Bone marrow (tissue), 2 donors: ENCODE measurements around the gene HNRNPF.

Source experiments
- DNase-seq, 2 donors: peaks; one replicate each; lab custom pipeline; 2025; lab: John Stamatoyannopoulos, UW

HNRNPF gene

GRCh38 chr10:43421519-43421918, 12.5 kb upstream of the HNRNPF start:
- DNase-seq, result no peak

GRCh38 chr10:43421201-43421507, 12.2 kb upstream of the HNRNPF start:
- DNase-seq, result no peak

DNA sequence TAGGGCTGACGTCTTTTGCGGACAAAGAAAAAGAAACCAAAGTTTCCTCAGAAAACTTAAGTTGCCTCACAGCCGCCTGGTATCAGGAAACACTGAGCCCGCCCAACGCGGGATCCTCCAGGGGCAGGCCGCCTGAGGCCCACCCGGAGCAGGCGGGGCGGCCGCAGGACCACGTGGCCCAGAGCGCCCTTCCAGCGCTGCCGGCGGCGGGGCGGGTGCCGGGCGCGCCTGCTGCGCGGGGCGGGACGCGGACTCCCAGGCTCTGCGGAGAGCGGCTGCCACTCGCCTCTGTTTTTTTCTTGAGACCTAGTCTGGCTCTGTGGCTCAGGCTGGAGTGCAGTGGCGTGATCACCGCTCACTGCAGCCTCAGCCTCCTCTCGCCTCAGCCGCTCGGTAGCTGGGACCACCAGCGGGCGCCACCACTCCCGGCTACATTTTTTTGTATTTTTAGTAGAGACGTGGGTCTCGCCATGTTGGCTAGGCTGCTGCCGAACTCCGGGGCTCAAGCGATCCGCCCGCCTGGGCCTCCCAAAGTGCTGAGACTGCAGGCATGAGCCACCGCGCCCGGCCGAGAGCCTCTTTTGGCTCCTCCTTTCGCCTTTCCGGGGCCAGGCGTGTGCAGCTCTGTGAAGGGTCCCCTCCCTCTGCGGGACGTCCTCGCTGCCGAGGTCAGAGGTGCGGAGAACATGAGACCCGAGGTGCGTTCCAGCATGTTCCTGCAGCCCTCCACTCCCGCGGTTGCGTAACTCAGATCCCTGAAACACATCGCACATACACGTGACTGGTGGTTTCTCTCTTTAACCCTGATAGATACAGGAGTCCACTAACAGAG, 11.6 kb upstream of the HNRNPF start:
- DNase-seq, result peak; percentile 65 to 77

DNA sequence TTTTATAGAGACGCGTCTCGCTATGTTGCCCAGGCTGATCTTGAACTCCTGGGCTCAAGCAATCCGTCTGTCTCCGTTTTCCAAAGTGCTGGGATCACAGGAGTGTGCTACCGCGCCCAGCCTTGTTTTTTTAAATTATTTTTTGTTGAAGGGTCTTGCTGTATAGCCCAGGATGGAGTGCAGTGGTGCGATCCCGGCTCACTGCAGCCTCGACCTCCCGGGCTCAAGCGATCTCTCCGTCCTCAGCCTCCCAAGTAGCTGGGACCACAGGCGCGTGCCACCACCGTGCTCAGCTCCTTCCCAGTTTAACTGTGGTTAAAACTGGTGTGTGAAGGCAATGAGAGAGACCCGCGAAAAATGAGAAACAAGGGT, 11.0 kb upstream of the HNRNPF start:
- no peak for DNase-seq

- DNase-seq, result peak; percentile 41 to 98
Measured at GRCh38 chr10:43417950-43418768, 9.2 kb upstream of the HNRNPF start.

DNA sequence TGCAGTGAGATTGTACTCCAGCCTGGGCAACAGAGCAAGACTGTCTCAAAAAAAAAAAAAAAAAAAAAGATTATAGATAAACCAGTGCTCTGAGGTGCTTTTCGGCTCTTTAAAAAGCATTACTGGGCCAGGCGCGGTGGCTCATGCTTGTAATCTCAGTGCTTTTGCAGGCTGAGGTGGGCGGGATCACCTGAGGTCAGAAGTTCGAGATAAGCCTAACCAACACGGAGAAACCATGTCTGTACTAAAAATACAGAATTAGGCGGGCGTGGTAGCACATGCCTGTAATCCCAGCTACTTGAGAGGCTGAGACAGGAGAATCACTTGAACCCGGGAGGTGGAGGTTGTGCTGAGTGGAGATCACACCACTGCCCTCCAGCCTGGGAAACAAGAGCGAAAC, 6.6 kb upstream of the HNRNPF start:
- no peak for DNase-seq

DNA sequence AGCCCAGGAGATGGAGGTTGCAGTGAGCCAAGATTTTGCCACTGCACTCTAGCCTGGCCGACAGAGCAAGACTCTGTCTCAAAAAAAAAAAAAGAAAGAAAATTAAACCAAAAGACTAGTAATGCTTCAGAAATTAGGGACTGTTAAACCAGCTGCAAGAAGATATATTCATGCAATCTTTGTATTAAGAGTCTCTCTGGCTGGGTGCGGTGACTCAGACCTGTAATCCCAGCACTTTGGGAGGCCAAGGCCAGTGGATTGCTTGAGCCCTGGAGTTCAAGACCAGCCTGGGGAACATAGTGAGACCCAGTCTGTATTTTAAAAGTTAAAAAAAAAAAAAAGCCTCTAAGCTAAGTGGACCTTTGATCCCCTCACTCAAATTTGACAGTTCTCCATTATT, 2.5 kb upstream of the HNRNPF start:
- DNase-seq, result no peak

GRCh38 chr10:43410345-43410744, 1.4 kb upstream of the HNRNPF start:
- no peak for DNase-seq

DNA sequence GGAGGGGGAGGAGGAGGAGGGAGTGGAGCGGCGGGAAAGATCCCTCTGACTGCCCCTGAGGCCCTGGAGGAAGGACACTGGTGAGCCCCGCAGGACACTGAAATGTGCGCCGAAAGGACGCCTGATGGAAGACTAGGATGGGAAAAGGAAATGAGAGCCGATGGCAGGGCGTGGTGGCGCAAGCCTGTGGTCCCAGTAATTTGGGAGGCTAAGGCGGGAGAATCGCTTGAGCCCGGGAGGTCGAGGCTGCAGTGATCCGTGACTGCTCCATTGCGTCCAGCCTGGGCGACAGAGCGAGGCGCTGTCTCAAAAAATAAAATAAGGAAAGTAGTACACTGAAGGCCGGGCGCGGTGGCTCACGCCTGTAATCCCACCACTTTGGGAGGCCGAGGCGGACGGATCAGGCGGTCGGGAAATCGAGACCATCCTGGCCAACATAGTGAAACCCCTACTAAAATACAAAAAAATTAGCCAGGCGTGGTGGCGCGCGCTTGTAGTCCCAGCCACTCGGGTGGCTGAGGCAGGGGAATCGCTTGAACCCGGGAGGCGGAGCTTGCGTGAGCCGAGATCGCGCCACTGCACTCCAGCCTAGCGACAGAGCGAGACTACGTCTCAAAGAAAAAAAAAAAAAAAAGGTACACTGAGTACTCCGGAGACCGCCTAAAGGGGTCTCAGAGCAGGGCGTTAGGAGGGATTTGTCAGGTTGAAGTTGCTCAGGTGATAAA, 561 bp upstream of the HNRNPF start:
- peak in 1 of 2 donors; percentile 89 for DNase-seq

DNA sequence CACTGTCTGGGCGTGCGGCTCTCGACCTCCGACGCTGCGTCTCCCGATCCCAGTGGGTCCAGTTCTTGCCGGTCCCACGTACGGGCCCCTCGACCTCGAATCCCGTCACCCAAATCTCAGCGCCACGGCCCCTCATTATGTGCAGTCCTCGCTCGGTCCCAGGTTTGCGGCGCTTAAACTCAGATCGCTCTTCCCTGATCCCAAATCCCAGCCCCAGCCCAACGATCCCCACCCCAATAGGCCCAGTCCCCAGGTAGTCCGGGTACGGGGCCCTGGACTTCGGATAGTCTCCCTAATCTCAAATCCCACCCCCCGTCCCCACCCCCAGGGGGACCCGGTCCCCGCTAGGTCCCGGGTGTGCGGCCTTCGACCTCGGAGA, 666 bp downstream of the HNRNPF start:
- no peak for DNase-seq

GRCh38 chr10:43407576-43408330, 1.2 kb downstream of the HNRNPF start:
- DNase-seq, result peak; percentile 59 to 69

DNA sequence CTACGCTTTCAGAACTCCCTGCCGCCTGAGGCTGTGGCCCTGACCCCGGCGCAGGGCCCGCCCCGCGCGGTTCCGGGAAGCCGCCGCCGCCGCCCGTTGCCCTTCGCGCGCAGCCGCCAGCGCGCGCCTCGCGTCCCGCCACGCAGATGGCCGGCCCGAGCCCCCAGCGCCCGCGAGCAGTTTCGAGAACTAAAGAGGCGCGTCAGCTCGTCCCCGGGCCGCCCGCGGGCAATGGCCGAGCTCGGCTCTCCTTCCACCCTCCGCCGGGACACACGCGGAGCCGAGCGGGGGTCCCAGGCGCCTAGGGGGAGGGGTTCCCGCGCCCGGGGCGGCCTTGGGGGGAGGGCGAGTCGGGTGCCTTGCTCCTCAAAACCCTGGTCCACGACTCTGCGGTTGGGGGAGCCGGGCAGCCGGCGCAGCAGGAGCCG, 1.8 kb downstream of the HNRNPF start:
- DNase-seq, result no peak

DNA sequence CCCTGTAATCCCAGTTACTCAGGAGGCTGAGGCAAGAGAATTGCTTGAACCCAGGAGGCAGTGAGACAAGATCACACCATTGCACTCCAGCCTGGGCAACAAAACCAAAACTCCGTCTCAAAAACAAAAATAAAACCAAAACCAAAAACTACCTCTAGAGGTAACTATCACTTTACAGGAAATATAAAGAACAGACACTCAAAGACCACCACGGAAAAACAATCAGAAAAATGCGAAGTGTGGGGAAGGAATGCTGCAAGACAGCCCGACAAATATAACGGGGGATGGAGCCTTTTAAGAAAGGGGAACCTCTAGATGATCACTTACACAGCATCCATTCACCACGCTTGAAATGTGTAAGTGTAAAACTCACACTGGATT, 4.3 kb downstream of the HNRNPF start:
- no peak for DNase-seq

DNA sequence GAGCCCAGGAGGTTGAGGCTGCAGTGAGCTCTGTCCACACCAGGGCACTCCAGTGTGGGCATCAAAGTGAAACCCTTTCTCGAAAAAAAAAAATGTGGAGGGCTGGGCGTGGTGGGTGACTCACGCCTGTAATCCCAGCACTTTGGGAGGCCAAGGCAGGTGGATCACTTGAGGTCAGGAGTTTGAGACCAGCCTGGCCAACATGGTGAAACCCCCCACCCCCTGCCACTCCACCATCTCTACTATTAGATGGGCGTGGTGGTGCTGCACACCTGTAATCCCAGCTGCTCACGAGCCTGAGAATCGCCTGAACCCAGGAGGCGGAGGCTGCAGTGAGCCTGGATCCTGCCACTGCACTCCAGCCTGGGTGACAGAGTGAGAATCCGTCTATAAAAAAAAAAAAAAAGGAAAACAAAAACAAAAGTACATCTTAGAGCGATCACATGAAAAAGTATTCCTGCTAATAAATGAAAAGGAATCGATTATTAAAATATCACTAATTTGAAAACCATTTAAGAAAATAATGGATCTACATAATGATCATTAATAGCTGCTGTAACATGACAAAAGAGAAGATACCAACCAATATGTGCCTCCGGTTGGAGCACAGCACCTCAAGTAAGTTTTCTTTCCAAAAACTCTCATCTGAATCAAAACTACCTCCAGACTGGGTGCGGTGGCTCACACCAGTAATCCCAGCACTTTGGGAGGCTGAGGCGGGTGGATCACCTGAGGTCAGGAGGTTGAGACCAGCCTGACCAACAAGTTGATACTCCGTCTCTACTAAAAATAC, 4.9 kb downstream of the HNRNPF start:
- DNase-seq, result no peak

DNA sequence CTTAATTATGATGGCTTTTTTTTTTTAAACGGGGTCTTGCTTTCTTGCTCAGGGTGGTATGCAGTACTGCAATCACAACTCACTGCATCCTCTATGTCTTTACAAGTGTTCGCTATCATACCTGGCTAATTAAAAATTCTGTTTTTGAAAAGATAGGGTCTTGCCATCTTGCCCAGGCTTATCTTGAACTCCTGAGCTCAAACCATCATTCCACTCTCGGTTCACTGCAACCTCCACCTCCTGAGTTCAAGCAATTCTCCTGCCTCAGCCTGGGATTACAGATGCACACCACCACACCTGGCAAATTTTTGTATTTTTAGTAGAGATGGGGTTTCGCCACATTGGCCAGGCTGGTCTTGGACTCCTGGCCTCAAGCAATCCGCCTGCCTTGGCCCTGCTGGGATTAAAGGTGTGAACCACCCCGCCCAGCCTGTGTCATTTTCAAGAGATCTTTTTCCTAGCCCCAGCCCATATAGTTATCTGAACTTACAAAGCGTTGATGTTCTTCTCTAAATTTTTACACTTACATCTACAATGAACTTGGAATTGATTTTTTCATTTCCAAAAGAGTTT, 6.0 kb downstream of the HNRNPF start:
- DNase-seq, result no peak

- no peak for DNase-seq
Measured at GRCh38 chr10:43402176-43402575, 6.8 kb downstream of the HNRNPF start.

DNA sequence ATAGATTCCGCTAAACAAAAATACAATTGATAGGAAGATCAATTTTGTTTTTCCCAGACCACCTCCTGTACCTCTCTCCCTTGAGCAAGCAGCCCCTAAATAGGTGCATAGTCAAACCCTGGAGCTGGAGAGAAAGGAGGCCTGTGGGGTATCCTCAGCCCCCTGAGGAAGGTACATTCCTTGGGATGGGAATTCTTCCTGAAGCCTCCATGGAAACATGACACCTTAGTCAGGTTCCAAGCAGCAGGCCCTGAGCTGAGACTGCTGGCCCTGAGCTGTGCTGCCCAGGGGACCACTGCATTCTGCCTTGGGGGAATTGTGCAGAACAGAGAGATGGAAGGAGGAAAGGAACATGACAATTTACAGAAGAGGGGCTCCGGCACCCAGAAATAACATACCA, 7.4 kb downstream of the HNRNPF start:
- no peak for DNase-seq

GRCh38 chr10:43399320-43400310, 9.4 kb downstream of the HNRNPF start:
- DNase-seq, result no peak

DNA sequence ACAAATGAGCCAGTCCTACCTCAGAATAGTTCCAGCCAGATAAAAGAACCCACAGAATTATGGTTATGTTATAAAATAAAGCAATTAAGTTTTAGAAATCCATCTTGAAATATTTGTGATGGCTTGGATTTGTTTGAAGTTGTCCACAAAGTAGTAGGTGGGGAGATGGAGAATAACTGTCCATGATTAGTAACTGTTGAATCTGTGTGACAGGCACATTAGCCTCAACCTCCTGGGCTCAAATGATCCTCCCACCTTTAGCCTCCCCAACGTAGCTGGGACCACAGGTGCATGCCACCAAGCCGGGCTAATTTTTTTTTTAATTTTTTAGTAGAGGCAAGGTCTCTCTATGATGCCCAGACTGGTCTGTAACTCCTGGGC, 10.1 kb downstream of the HNRNPF start:
- DNase-seq, result no peak
